Fibroblast of skin of right biceps (primary cell): Measurements from ENCODE around the gene DUS1L.

ENCODE experiments used
- DNase-seq: peaks from one replicate; pipeline ENCODE4 v3.0.0-alpha.2; 2013

The DUS1L gene

DNA sequence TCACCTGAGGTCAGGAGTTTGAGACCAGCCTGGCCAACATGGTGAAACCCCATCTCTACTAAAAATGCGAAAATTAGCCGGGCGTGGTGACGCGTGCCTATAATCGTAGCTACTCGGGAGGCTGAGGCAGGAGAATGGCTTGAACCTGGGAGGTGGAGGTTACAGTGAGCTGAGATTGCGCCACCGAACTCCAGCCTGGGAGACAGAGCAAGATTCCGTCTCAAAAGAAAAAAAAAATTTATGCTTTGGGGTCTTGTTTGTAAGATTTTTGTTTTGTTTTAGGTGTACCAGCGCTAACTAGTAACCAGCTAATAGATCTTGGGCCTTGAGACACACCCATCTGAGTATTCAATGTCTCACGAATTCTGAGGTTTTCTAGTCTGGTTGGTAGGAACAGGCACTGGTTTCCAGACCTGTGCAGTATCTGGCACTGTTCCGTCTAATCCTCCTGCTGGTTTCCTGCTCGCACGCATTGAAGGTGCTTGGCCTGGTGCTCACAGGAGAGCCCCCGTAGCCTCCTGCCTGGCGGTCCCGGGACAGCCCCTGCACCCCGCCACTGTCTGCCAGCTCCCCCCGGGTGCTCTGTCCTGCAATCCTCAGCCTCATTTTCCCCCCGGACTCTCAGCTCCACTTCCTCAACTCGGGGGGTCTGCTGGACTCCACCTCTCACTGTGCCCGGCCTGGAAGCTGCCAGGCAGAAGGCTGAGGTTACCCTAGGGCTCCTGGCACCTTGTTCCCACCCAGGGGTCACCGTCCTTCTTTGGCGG is 10.6 kb upstream of the DUS1L start:
- no peak for DNase-seq

- no peak for DNase-seq
Observed at GRCh38 chr17:82073446-82073845, 7.8 kb upstream of the DUS1L start.

- no peak for DNase-seq
Observed at GRCh38 chr17:82072827-82073226, 7.2 kb upstream of the DUS1L start.

DNA sequence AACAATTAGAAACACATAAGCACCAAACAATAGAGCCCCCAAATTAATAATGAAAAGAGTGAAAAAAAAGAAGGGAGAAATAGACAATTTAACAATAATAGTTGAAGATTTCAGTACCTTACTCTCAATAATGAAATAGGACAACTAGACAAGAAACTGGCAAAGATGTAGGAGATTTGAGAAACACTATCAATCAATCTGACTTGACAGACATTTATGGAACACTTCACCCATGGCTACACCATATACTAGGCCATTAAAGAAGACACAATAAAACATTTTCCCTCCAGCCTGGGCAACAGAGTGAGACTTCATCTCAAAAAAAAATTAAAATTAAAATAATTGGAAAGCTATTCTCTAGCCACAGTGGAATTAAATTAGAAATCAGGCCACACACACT is 5.0 kb upstream of the DUS1L start:
- DNase-seq: no peak

- DNase-seq: peak; percentile 19
Observed at GRCh38 chr17:82065193-82065637, 389 bp downstream of the DUS1L start.

DNA sequence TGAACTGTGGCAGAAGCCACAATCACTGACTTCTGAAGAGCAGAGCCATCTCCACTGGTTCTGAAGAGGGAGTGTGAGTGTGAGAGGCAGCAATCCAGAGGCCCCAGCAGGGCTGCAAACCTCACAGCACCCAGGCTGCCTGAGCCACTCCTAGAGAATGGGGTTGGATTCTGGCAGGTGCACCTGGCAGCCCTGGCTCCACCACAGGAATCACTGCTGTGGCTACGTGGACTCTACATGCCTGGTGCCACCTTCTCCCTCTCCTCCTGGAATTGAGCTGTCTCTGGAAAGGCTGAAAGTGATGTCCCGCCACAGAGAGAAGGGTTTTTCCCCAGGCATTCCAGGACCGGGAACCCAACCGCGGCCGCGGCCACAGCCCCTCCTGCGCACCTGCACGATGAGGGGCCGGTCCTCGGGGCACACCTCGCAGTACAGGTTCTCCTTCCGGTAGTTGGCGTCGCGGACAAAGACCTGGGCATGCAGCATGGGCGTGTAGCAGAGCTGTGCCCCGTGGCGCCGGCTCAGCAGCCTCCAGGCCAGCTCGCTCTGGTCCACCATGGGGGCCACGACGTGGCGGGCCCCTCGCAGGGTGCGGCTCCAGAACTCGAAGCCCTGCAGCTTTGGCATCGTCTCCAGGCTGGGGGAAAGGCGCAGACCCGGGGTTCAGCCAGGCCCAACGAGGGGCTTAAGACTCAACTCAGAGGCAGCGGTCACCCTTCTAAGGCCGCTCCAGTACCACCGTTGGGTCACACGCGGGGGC is 991 bp downstream of the DUS1L start:
- DNase-seq: no peak

- DNase-seq: no peak
Observed at GRCh38 chr17:82063424-82064415, 1.9 kb downstream of the DUS1L start.

- DNase-seq: no peak
Observed at GRCh38 chr17:82062984-82063368, 2.6 kb downstream of the DUS1L start.

- no peak for DNase-seq
Observed at GRCh38 chr17:82062076-82062983, 3.3 kb downstream of the DUS1L start.

- no peak for DNase-seq
Observed at GRCh38 chr17:82061047-82061925, 4.3 kb downstream of the DUS1L start.

- no peak for DNase-seq
Observed at GRCh38 chr17:82060614-82061013, 5.0 kb downstream of the DUS1L start.

- no peak for DNase-seq
Observed at GRCh38 chr17:82060001-82060380, 5.6 kb downstream of the DUS1L start.

DNA sequence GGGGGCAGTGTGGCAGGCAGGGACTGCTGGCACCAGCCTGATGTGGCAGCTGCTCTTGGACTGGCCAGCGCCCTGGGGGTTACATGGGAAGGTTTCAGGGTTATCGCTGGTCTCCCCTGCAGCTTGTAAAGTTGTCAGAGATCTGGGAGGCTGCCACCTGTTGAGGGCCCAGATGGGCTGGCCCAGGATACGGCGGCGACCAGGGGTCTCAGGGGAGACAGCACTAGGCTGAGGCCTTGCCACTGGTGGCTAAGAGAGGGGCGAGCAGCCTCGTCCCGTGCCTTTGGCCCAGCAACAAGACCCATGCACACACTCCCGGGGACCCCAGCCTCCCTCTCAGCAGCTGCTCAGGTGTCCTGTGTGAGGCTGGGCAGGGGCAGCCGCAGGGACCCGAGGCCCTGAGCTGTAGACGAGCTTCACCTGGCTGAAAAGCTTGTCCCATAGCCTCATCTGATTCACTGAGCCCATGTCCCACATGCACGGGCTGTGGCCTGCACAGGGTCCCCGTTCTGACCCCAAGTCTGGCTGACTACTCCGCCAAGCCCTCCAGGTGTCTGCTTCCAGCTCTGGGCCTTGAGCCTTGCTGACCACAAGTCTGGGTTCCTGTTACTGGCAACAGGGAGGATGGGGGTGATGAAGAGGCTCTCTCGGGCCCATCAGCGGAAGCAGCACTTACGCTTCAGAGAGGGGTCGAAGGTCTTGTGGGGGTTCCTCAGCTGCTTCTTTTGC is 6.2 kb downstream of the DUS1L start:
- DNase-seq: no peak

GRCh38 chr17:82058855-82059249 is 6.8 kb downstream of the DUS1L start:
- no peak for DNase-seq

- DNase-seq: no peak
Observed at GRCh38 chr17:82058230-82058854, 7.3 kb downstream of the DUS1L start.

GRCh38 chr17:82056729-82057621 is 8.6 kb downstream of the DUS1L start:
- DNase-seq: no peak

- DNase-seq: no peak
Observed at GRCh38 chr17:82055965-82056728, 9.5 kb downstream of the DUS1L start.
